Measurements from ENCODE around the gene WDR45. TPM values are rescaled to one million over a fixed set of nuclear protein-coding genes. Genes with fewer than 3 reads are reported as not detected.

WDR45 gene
- polyA plus RNA-seq, 1 donor (not counting 4 experiments of a cell fraction or from before 2014, with no cell fraction given) = 43.1 TPM

GRCh38 chrX:49096419-49096818, 16.7 kb upstream of the WDR45 start:
- no peak for FAIRE-seq

GRCh38 chrX:49089553-49089952, 9.9 kb upstream of the WDR45 start:
- Histone ChIP-seq H4K20me1 (ENCODE audit: control insufficient read depth, extremely low read depth, insufficient read depth, low read length) (no peaks in the 10 kb centered on the region), H3K79me2 (ENCODE audit: control insufficient read depth, insufficient read depth, low read length) (no peaks in the 10 kb centered on the region), H3K9me1 (ENCODE audit: control insufficient read depth, extremely low read depth, insufficient read depth, low read length) (no peaks in the 10 kb centered on the region), H3K4me1 (ENCODE audit: control insufficient read depth, extremely low read depth, insufficient read depth, low read length) (no peaks in the 10 kb centered on the region), H3K9ac (ENCODE audit: control insufficient read depth, extremely low read depth, insufficient read depth, low read length) (no peak overlapping the region), H3K27ac (ENCODE audit: control insufficient read depth, insufficient read depth, low read length) (no peak overlapping the region), H2AFZ (ENCODE audit: control insufficient read depth, low read length) (no peak overlapping the region), H3K4me3 (ENCODE audit: control insufficient read depth in 2 of 3, extremely low read depth in 1 of 3, insufficient read depth in 2 of 3, low read depth in 1 of 3, low read length in 3 of 3) (no peak overlapping the region), H3K4me2 (ENCODE audit: control insufficient read depth, extremely low read depth, insufficient read depth, low read depth, low read length) (no peak overlapping the region), H3K27me3 (ENCODE audit: control insufficient read depth, extremely low read depth, insufficient read depth, low read length) (no peaks in the 10 kb centered on the region), H3K36me3 (ENCODE audit: control insufficient read depth in 2 of 2, extremely low read depth in 1 of 2, insufficient read depth in 2 of 2, low read length in 2 of 2) (no peaks in the 10 kb centered on the region), H3K9me3 (ENCODE audit: control insufficient read depth, low read depth, low read length) (no peaks in the 10 kb centered on the region)
- dilution Hi-C loops (cut with MboI; ENCODE audit: extremely low pct_ligation_motif_present, low sequenced_read_pairs) = no loop called here
- DNase-seq (ENCODE audit: low read depth, low spot score) (no peak), FAIRE-seq (no peak)
- TF ChIP-seq EZH2 (IDR thresholded peaks at IDR 0.05; ENCODE audit: low read length) (no peak), CTCF (optimal IDR thresholded peaks at IDR 0.05 in 1 of 3, IDR thresholded peaks at IDR 0.05 in 1 of 3, conservative IDR thresholded peaks at IDR 0.05 in 1 of 3; ENCODE audit: extremely low read depth in 1 of 3, insufficient read depth in 2 of 3, low read length in 3 of 3) (no peak)

More at GRCh38 chrX:49096419-49096818, 16.7 kb upstream of the WDR45 start:
- no peak for DNase-seq (ENCODE audit: low read depth, low spot score)
- Histone ChIP-seq H3K9ac (ENCODE audit: control insufficient read depth, extremely low read depth, insufficient read depth, low read length) (no peak overlapping the region), H3K9me1 (ENCODE audit: control insufficient read depth, extremely low read depth, insufficient read depth, low read length) (no peaks in the 10 kb centered on the region), H4K20me1 (ENCODE audit: control insufficient read depth, extremely low read depth, insufficient read depth, low read length) (no peaks in the 10 kb centered on the region), H3K27ac (ENCODE audit: control insufficient read depth, insufficient read depth, low read length) (no peak overlapping the region), H3K4me1 (ENCODE audit: control insufficient read depth, extremely low read depth, insufficient read depth, low read length) (peaks cover 4% of the 10 kb centered on the region), H3K9me3 (ENCODE audit: control insufficient read depth, low read depth, low read length) (no peaks in the 10 kb centered on the region), H3K4me2 (ENCODE audit: control insufficient read depth, extremely low read depth, insufficient read depth, low read depth, low read length) (no peak overlapping the region), H3K79me2 (ENCODE audit: control insufficient read depth, insufficient read depth, low read length) (no peaks in the 10 kb centered on the region), H3K36me3 (ENCODE audit: control insufficient read depth in 2 of 2, extremely low read depth in 1 of 2, insufficient read depth in 2 of 2, low read length in 2 of 2) (no peaks in the 10 kb centered on the region), H3K4me3 (ENCODE audit: control insufficient read depth in 2 of 3, extremely low read depth in 1 of 3, insufficient read depth in 2 of 3, low read depth in 1 of 3, low read length in 3 of 3) (no peak overlapping the region), H3K27me3 (ENCODE audit: control insufficient read depth, extremely low read depth, insufficient read depth, low read length) (no peaks in the 10 kb centered on the region), H2AFZ (ENCODE audit: control insufficient read depth, low read length) (no peak overlapping the region)
- TF ChIP-seq CTCF (optimal IDR thresholded peaks at IDR 0.05 in 1 of 3, IDR thresholded peaks at IDR 0.05 in 1 of 3, conservative IDR thresholded peaks at IDR 0.05 in 1 of 3; ENCODE audit: extremely low read depth in 1 of 3, insufficient read depth in 2 of 3, low read length in 3 of 3) (no peak), EZH2 (IDR thresholded peaks at IDR 0.05; ENCODE audit: low read length) (no peak)
- dilution Hi-C loops (cut with MboI; ENCODE audit: extremely low pct_ligation_motif_present, low sequenced_read_pairs) = no loop called here
